ENCODE measurements around the gene CCDC160. TPM values are rescaled to one million over a fixed set of nuclear protein-coding genes. Genes with fewer than 3 reads are reported as not detected.
"Not testable (repeated sequence)": the region's sequence is repeated elsewhere in the genome, so short reads cannot be mapped to it uniquely, and the experiment has no call there.

CCDC160 gene
- total RNA-seq, result 0.14 TPM in 1 of 2 replicates, not detected in the other

- DNase-seq (ENCODE audit: low spot score), result no peak
Measured at GRCh38 chrX:134236626-134237614, at the start of gene CCDC160. Gene CCDC160 (plus strand): TSS chrX:134237182. CDS start chrX:134244801, 7,619 bp downstream.

GRCh38 chrX:134191281-134191680, 45.7 kb upstream of the CCDC160 start:
- Mint-ChIP-seq H3K27ac (no peak overlapping the region), H3K4me3 (ENCODE audit: low read depth) (no peak overlapping the region), H3K9me3 (no peaks in the 10 kb centered on the region), H3K36me3 (ENCODE audit: low read depth) (peaks cover 28% of the 10 kb centered on the region), H3K27me3 (ENCODE audit: low read depth) (no peaks in the 10 kb centered on the region), H3K4me1 (ENCODE audit: low read depth) (peaks cover 21% of the 10 kb centered on the region)
- intact Hi-C loops (cut with micrococcal nuclease), result no loop called here
- no peak for DNase-seq (ENCODE audit: low spot score)

More at GRCh38 chrX:134236626-134237614, at the start of gene CCDC160:
- H3K9me3 Mint-ChIP-seq, result no peaks in the 10 kb centered on the region
- no peaks in the 10 kb centered on the region for H3K36me3 Mint-ChIP-seq (ENCODE audit: low read depth)
- peaks cover under 1% of the 10 kb centered on the region for H3K27me3 Mint-ChIP-seq (ENCODE audit: low read depth)
- peak within 1 kb of the TSS; percentile 37 for H3K4me3 Mint-ChIP-seq (ENCODE audit: low read depth)
- no peaks in the 10 kb centered on the region for H3K4me1 Mint-ChIP-seq (ENCODE audit: low read depth)
- H3K27ac Mint-ChIP-seq, result no peak within 1 kb of the TSS
- intact Hi-C loops (cut with micrococcal nuclease), result no loop called here

- no peak overlapping the region for H3K27ac Mint-ChIP-seq
- no peaks in the 10 kb centered on the region for H3K27me3 Mint-ChIP-seq (ENCODE audit: low read depth)
- intact Hi-C loops (cut with micrococcal nuclease), result no loop called here
- peaks cover 6% of the 10 kb centered on the region for H3K4me1 Mint-ChIP-seq (ENCODE audit: low read depth)
- H3K9me3 Mint-ChIP-seq, result no peaks in the 10 kb centered on the region
- peaks cover 18% of the 10 kb centered on the region for H3K36me3 Mint-ChIP-seq (ENCODE audit: low read depth)
- no peak for DNase-seq (ENCODE audit: low spot score)
- H3K4me3 Mint-ChIP-seq (ENCODE audit: low read depth), result no peak overlapping the region
Measured at GRCh38 chrX:134194915-134195314, 42.1 kb upstream of the CCDC160 start.

GRCh38 chrX:134202561-134202960, 34.4 kb upstream of the CCDC160 start:
- intact Hi-C loops (cut with micrococcal nuclease), result no loop called here
- H3K27ac Mint-ChIP-seq, result no peak overlapping the region
- no peaks in the 10 kb centered on the region for H3K27me3 Mint-ChIP-seq (ENCODE audit: low read depth)
- H3K4me1 Mint-ChIP-seq (ENCODE audit: low read depth), result no peaks in the 10 kb centered on the region
- H3K9me3 Mint-ChIP-seq, result peaks cover 7% of the 10 kb centered on the region
- H3K36me3 Mint-ChIP-seq (ENCODE audit: low read depth), result peaks cover 10% of the 10 kb centered on the region
- no peak for DNase-seq (ENCODE audit: low spot score)
- no peak overlapping the region for H3K4me3 Mint-ChIP-seq (ENCODE audit: low read depth)

- no peak for DNase-seq (ENCODE audit: low spot score)
- intact Hi-C loops (cut with micrococcal nuclease), result no loop called here
- Mint-ChIP-seq H3K4me1 (ENCODE audit: low read depth) (no peaks in the 10 kb centered on the region), H3K27ac (no peak overlapping the region), H3K4me3 (ENCODE audit: low read depth) (no peak overlapping the region), H3K36me3 (ENCODE audit: low read depth) (peaks cover 10% of the 10 kb centered on the region), H3K9me3 (peaks cover 13% of the 10 kb centered on the region), H3K27me3 (ENCODE audit: low read depth) (no peaks in the 10 kb centered on the region)
Measured at GRCh38 chrX:134206221-134206620, 30.8 kb upstream of the CCDC160 start.

- no peak overlapping the region for H3K27ac Mint-ChIP-seq
- no peak overlapping the region for H3K4me3 Mint-ChIP-seq (ENCODE audit: low read depth)
- intact Hi-C loops (cut with micrococcal nuclease), result no loop called here
- H3K4me1 Mint-ChIP-seq (ENCODE audit: low read depth), result no peaks in the 10 kb centered on the region
- no peaks in the 10 kb centered on the region for H3K36me3 Mint-ChIP-seq (ENCODE audit: low read depth)
- DNase-seq (ENCODE audit: low spot score), result no peak
- no peaks in the 10 kb centered on the region for H3K27me3 Mint-ChIP-seq (ENCODE audit: low read depth)
- peaks cover 6% of the 10 kb centered on the region for H3K9me3 Mint-ChIP-seq
Measured at GRCh38 chrX:134210465-134210864, 26.5 kb upstream of the CCDC160 start.

- Mint-ChIP-seq H3K4me3 (ENCODE audit: low read depth) (no peak overlapping the region), H3K4me1 (ENCODE audit: low read depth) (no peaks in the 10 kb centered on the region), H3K9me3 (no peaks in the 10 kb centered on the region), H3K27me3 (ENCODE audit: low read depth) (peaks cover 3% of the 10 kb centered on the region), H3K27ac (no peak overlapping the region), H3K36me3 (ENCODE audit: low read depth) (no peaks in the 10 kb centered on the region)
- no peak for DNase-seq (ENCODE audit: low spot score)
- intact Hi-C loops (cut with micrococcal nuclease), result no loop called here
Measured at GRCh38 chrX:134235236-134235635, 1.7 kb upstream of the CCDC160 start.

- H3K36me3 Mint-ChIP-seq (ENCODE audit: low read depth); H3K27ac Mint-ChIP-seq; H3K4me1 Mint-ChIP-seq (ENCODE audit: low read depth); H3K4me3 Mint-ChIP-seq (ENCODE audit: low read depth); intact Hi-C loops (cut with micrococcal nuclease); H3K9me3 Mint-ChIP-seq; DNase-seq (ENCODE audit: low spot score); H3K27me3 Mint-ChIP-seq (ENCODE audit: low read depth): not testable (repeated sequence)
Measured at GRCh38 chrX:134238144-134238543, 1.2 kb downstream of the CCDC160 start.

- peaks cover 4% of the 10 kb centered on the region for H3K27me3 Mint-ChIP-seq (ENCODE audit: low read depth)
- H3K9me3 Mint-ChIP-seq, result no peaks in the 10 kb centered on the region
- no peaks in the 10 kb centered on the region for H3K36me3 Mint-ChIP-seq (ENCODE audit: low read depth)
- intact Hi-C loops (cut with micrococcal nuclease), result no loop called here
- no peak overlapping the region for H3K27ac Mint-ChIP-seq
- peaks cover 6% of the 10 kb centered on the region for H3K4me1 Mint-ChIP-seq (ENCODE audit: low read depth)
- no peak for DNase-seq (ENCODE audit: low spot score)
- H3K4me3 Mint-ChIP-seq (ENCODE audit: low read depth), result no peak overlapping the region
Measured at GRCh38 chrX:134239016-134239415, 2.0 kb downstream of the CCDC160 start.

- intact Hi-C loops (cut with micrococcal nuclease), result no loop called here
- DNase-seq (ENCODE audit: low spot score), result no peak
Measured at GRCh38 chrX:134240209-134240608, 3.2 kb downstream of the CCDC160 start.

GRCh38 chrX:134241960-134242619, 5.1 kb downstream of the CCDC160 start:
- intact Hi-C loops (cut with micrococcal nuclease), result no loop called here
- DNase-seq (ENCODE audit: low spot score), result no peak
- Mint-ChIP-seq H3K27me3 (ENCODE audit: low read depth) (peaks cover 18% of the 10 kb centered on the region), H3K9me3 (no peaks in the 10 kb centered on the region), H3K4me1 (ENCODE audit: low read depth) (peaks cover 6% of the 10 kb centered on the region), H3K36me3 (ENCODE audit: low read depth) (no peaks in the 10 kb centered on the region), H3K4me3 (ENCODE audit: low read depth) (no peak overlapping the region), H3K27ac (no peak overlapping the region)

More at GRCh38 chrX:134240209-134240608, 3.2 kb downstream of the CCDC160 start:
- no peak overlapping the region for H3K27ac Mint-ChIP-seq
- H3K36me3 Mint-ChIP-seq (ENCODE audit: low read depth), result no peaks in the 10 kb centered on the region
- H3K27me3 Mint-ChIP-seq (ENCODE audit: low read depth), result peaks cover 13% of the 10 kb centered on the region
- no peak overlapping the region for H3K4me3 Mint-ChIP-seq (ENCODE audit: low read depth)
- no peaks in the 10 kb centered on the region for H3K9me3 Mint-ChIP-seq
- H3K4me1 Mint-ChIP-seq (ENCODE audit: low read depth), result peaks cover 6% of the 10 kb centered on the region

- Mint-ChIP-seq H3K36me3 (ENCODE audit: low read depth) (no peaks in the 10 kb centered on the region), H3K27ac (no peak overlapping the region), H3K4me3 (ENCODE audit: low read depth) (no peak overlapping the region), H3K4me1 (ENCODE audit: low read depth) (peaks cover 6% of the 10 kb centered on the region), H3K27me3 (ENCODE audit: low read depth) (peaks cover 18% of the 10 kb centered on the region), H3K9me3 (no peaks in the 10 kb centered on the region)
- intact Hi-C loops (cut with micrococcal nuclease), result no loop called here
- DNase-seq (ENCODE audit: low spot score), result no peak
Measured at GRCh38 chrX:134244043-134244442, 7.1 kb downstream of the CCDC160 start.

- Mint-ChIP-seq H3K4me3 (ENCODE audit: low read depth) (no peak overlapping the region), H3K36me3 (ENCODE audit: low read depth) (no peaks in the 10 kb centered on the region), H3K9me3 (no peaks in the 10 kb centered on the region), H3K4me1 (ENCODE audit: low read depth) (peaks cover 6% of the 10 kb centered on the region), H3K27ac (no peak overlapping the region), H3K27me3 (ENCODE audit: low read depth) (peaks cover 18% of the 10 kb centered on the region)
- DNase-seq (ENCODE audit: low spot score), result no peak
- intact Hi-C loops (cut with micrococcal nuclease), result no loop called here
Measured at GRCh38 chrX:134246282-134246681, 9.3 kb downstream of the CCDC160 start.

Data from activated T-helper 2 cell treated with anti-CD3 and anti-CD28 coated beads, Interferon-gamma antibody, Interleukin-2, Interleukin-4, amounts not matched to agents 10 μg/mL and 5 μg/mL and 100 μg/mL, durations not matched to agents 14 hours and 24 hours and 36 hours (primary cell).